Caco-2 (cell line): ENCODE results near the gene TUBB1. TPM values are rescaled to one million over a fixed set of nuclear protein-coding genes. Genes with fewer than 3 reads are reported as not detected.

ENCODE experiments used
- BruUV-seq: library from RNA; stranded (reverse); fragments of 400-500 nt; replicated peaks from 2 replicates; lab custom pipeline; 2021; lab: Mats Ljungman, UMichigan
- CTCF ChIA-PET: fragments of 300-600 bp; sonication (Branson Sonifier 250); formaldehyde crosslinking; loops from one replicate; lab custom pipeline; 2022; ENCODE audit warnings: antibody characterized with exemption; lab: Charles Lee
- POLR2A ChIA-PET: fragments of 300-600 bp; sonication (Branson Sonifier 250); formaldehyde crosslinking; loops from one replicate; lab custom pipeline; 2022; ENCODE audit warnings: antibody characterized with exemption; lab: Charles Lee
- DNase-seq, 2 experiments: peaks; one replicate each; pipeline versions ENCODE4 v3.0.0 to v3.0.0-alpha.2; 2020 to 2022
- H3K27me3 ChIP-seq: replicated peaks from 2 replicates; pipeline ENCODE4 v1.6.0; 2011; ENCODE audit warnings: low read length; ENCODE audit not compliant: control insufficient read depth, insufficient read depth
- H3K36me3 ChIP-seq: 2 replicates; pipeline ENCODE4 v1.5.1; 2011; ENCODE audit warnings: low read length; ENCODE audit not compliant: control insufficient read depth, insufficient read depth
- H3K4me1 ChIP-seq: fragments of 250-450 bp; sonication (Bioruptor Pico); 2 replicates; pipeline ENCODE4 v1.5.1; 2020; ENCODE audit warnings: mild to moderate bottlenecking
- H3K4me3 ChIP-seq: 2 replicates; pipeline ENCODE4 v1.5.1; 2011; ENCODE audit warnings: low read depth, mild to moderate bottlenecking, control low read depth, low read length
- H3K9me3 ChIP-seq: fragments of 250-450 bp; sonication (Bioruptor Pico); 2 replicates; pipeline ENCODE4 v1.5.1; 2020; ENCODE audit warnings: mild to moderate bottlenecking, moderate library complexity
- H3K27ac Mint-ChIP-seq: one replicate; pipeline ENCODE4 v1.8.0; 2022; ENCODE audit warnings: mixed read lengths; ENCODE audit not compliant: unreplicated experiment
- H3K27me3 Mint-ChIP-seq: one replicate; pipeline ENCODE4 v1.8.0; 2022; ENCODE audit warnings: mixed read lengths; ENCODE audit not compliant: insufficient read depth, unreplicated experiment
- H3K36me3 Mint-ChIP-seq: one replicate; pipeline ENCODE4 v1.8.0; 2022; ENCODE audit warnings: mild to moderate bottlenecking, mixed read lengths; ENCODE audit not compliant: insufficient read depth, unreplicated experiment
- H3K4me1 Mint-ChIP-seq: one replicate; pipeline ENCODE4 v1.8.0; 2022; ENCODE audit warnings: low read depth, mixed read lengths; ENCODE audit not compliant: unreplicated experiment
- H3K4me3 Mint-ChIP-seq: one replicate; pipeline ENCODE4 v1.8.0; 2022; ENCODE audit warnings: mild to moderate bottlenecking, moderate library complexity, mixed read lengths; ENCODE audit not compliant: unreplicated experiment
- H3K9me3 Mint-ChIP-seq: one replicate; pipeline ENCODE4 v1.8.0; 2022; ENCODE audit warnings: mixed read lengths; ENCODE audit not compliant: unreplicated experiment
- CTCF ChIP-seq, 2 experiments: fragments of 200-600 bp in 1 of 2; IDR thresholded peaks; 1 replicate in 1 of 2; 2 replicates in 1 of 2; pipeline versions ENCODE4 v1.5.1 to v1.8.0; 2011 to 2022; ENCODE audit warnings: antibody characterized with exemption in 1 of 2, control low read depth in 1 of 2, inconsistent platforms in 1 of 2, low read depth in 1 of 2, low read length in 1 of 2, mild to moderate bottlenecking in 1 of 2, moderate library complexity in 1 of 2; ENCODE audit not compliant: insufficient read depth in 1 of 2, severe bottlenecking in 1 of 2, unreplicated experiment in 1 of 2
- intact Hi-C: fragments of 100-400 bp; cut with micrococcal nuclease; formaldehyde crosslinking; loops from one replicate; pipeline ENCODE4 v1.10.0; 2022; ENCODE audit not compliant: unreplicated experiment
- total RNA-seq: library from RNA; stranded (reverse); gene quantifications from 2 replicates; pipeline ENCODE4 v1.2.3, GENCODE V29; 2022

Gene TUBB1
- total RNA-seq, 1 experiment from 2014 or later: 0.18 TPM

GRCh38 chr20:58998656-58999055 lies 20.6 kb upstream of the TUBB1 start:
- no peaks in the 10 kb centered on the region for H3K27me3 ChIP-seq
- peaks cover 31% of the 10 kb centered on the region for H3K36me3 ChIP-seq
- H3K4me3 ChIP-seq: no peak overlapping the region
- ChIA-PET CTCF (interaction anchor here (2.3 kb wide), 1 partner anchor 128 kb away, joined by 5 read pairs; no protein-coding TSS in a partner anchor), POLR2A (no interaction called here)
- no peaks in the 10 kb centered on the region for H3K27me3 Mint-ChIP-seq
- intact Hi-C loops: no loop called here
- H3K4me1 ChIP-seq: peaks cover 15% of the 10 kb centered on the region
- no peak for TF ChIP-seq CTCF (IDR thresholded peaks at IDR 0.05; ENCODE audit: insufficient read depth in 1 of 2, low read depth in 1 of 2, low read length in 1 of 2, severe bottlenecking in 1 of 2, unreplicated experiment in 1 of 2)
- H3K36me3 Mint-ChIP-seq: peaks cover 94% of the 10 kb centered on the region
- peaks cover 20% of the 10 kb centered on the region for H3K4me1 Mint-ChIP-seq
- H3K4me3 Mint-ChIP-seq: no peak overlapping the region
- BruUV-seq: no TSS peak
- peak in 1 of 2 experiments; percentile 39 for DNase-seq
- H3K9me3 ChIP-seq: no peaks in the 10 kb centered on the region
- H3K27ac Mint-ChIP-seq: no peak overlapping the region
- no peaks in the 10 kb centered on the region for H3K9me3 Mint-ChIP-seq

GRCh38 chr20:59000326-59000725 lies 18.9 kb upstream of the TUBB1 start:
- no peak overlapping the region for H3K4me3 ChIP-seq
- intact Hi-C loops: no loop called here
- H3K36me3 ChIP-seq: peaks cover 25% of the 10 kb centered on the region
- Mint-ChIP-seq H3K36me3 (peaks cover 86% of the 10 kb centered on the region), H3K4me3 (no peak overlapping the region), H3K4me1 (peaks cover 24% of the 10 kb centered on the region), H3K9me3 (no peaks in the 10 kb centered on the region), H3K27me3 (no peaks in the 10 kb centered on the region), H3K27ac (no peak overlapping the region)
- H3K9me3 ChIP-seq: no peaks in the 10 kb centered on the region
- BruUV-seq: no TSS peak
- POLR2A ChIA-PET: no interaction called here
- no peak for TF ChIP-seq CTCF (IDR thresholded peaks at IDR 0.05; ENCODE audit: insufficient read depth in 1 of 2, low read depth in 1 of 2, low read length in 1 of 2, severe bottlenecking in 1 of 2, unreplicated experiment in 1 of 2)
- no peak for DNase-seq
- H3K4me1 ChIP-seq: peaks cover 18% of the 10 kb centered on the region
- CTCF ChIA-PET: interaction anchor here (0.7 kb wide), 1 partner anchor 769 kb away, joined by 4 read pairs; no protein-coding TSS in a partner anchor
- H3K27me3 ChIP-seq: no peaks in the 10 kb centered on the region

DNA sequence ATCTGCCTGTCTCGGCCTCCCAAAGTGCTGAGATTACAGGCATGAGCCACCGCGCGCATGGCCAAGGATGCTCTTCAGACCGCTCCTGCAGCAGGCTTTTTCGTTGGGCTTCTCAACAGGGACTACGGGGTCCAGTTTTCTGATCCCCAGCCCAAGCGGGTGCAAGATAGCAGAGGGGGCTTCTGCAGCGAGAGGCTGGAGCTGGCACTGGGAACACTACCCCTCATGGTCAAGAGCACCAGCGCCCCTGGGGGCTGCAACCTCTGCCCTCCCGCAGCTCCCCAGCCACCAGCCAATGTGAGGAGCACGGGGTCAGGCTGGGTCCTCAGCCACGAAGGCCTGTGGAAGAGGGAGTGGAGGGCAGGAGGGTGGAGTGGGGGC lies 18.2 kb upstream of the TUBB1 start:
- BruUV-seq: no TSS peak

More for the DNA sequence above, 18.2 kb upstream of the TUBB1 start:
- H3K9me3 ChIP-seq: no peaks in the 10 kb centered on the region
- no peaks in the 10 kb centered on the region for H3K27me3 ChIP-seq
- Mint-ChIP-seq H3K4me3 (no peak overlapping the region), H3K4me1 (peaks cover 17% of the 10 kb centered on the region), H3K27me3 (no peaks in the 10 kb centered on the region), H3K36me3 (peaks cover 79% of the 10 kb centered on the region), H3K27ac (no peak overlapping the region), H3K9me3 (no peaks in the 10 kb centered on the region)
- intact Hi-C loops: no loop called here
- peaks cover 18% of the 10 kb centered on the region for H3K4me1 ChIP-seq
- no peak for DNase-seq
- ChIA-PET POLR2A (no interaction called here), CTCF (no interaction called here)
- no peak for TF ChIP-seq CTCF (IDR thresholded peaks at IDR 0.05; ENCODE audit: insufficient read depth in 1 of 2, low read depth in 1 of 2, low read length in 1 of 2, severe bottlenecking in 1 of 2, unreplicated experiment in 1 of 2)
- H3K4me3 ChIP-seq: no peak overlapping the region
- H3K36me3 ChIP-seq: peaks cover 22% of the 10 kb centered on the region
